NCI-H1930 (cell line): ENCODE data around the gene RNF4.
"Not testable (repeated sequence)": the region's sequence is repeated elsewhere in the genome, so short reads cannot be mapped to it uniquely, and the experiment has no call there.

ENCODE experiments used
- DNase-seq, 2 experiments: peaks; one replicate each; lab custom pipeline; 2025; lab: John Stamatoyannopoulos, UW

Gene RNF4

DNA sequence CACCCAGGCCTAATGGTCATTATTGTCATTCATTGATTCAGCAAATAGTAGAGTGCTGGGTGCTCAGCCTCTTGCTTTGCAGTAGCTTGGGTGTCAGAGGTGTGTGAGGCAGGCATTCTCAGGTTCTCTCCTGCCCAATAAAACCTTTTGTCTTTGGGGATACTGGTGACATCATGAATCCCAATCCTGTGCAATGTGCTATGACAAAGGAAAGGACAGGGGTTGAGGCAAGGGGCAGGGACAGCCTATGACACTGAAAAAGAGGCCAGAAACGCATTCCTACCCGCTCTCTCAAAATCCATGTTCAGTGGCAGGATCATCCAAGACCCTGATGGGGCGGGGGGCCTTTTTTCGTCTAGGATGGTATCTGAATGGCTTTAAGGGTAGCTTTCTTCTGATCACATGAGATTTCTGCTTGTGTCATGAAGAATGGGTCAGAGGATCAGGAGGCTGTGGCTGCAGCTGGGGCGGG lies 66.0 kb downstream of the RNF4 start:
- DNase-seq = no peak

GRCh38 chr4:2535376-2536192 lies 66.7 kb downstream of the RNF4 start:
- peak; percentile 45 to 57 for DNase-seq

GRCh38 chr4:2536193-2537010 lies 67.5 kb downstream of the RNF4 start, which contains the start of gene FAM193A:
FAM193A (plus strand) TSS chr4:2536647; CDS start chr4:2536916, 269 bp downstream.
- peak; percentile 98 to 99 for DNase-seq

GRCh38 chr4:2537011-2537830 lies 68.3 kb downstream of the RNF4 start:
- peak in 1 of 2 experiments; percentile 53 for DNase-seq

GRCh38 chr4:2543580-2544191 lies 74.8 kb downstream of the RNF4 start:
- not testable (repeated sequence) for DNase-seq

DNA sequence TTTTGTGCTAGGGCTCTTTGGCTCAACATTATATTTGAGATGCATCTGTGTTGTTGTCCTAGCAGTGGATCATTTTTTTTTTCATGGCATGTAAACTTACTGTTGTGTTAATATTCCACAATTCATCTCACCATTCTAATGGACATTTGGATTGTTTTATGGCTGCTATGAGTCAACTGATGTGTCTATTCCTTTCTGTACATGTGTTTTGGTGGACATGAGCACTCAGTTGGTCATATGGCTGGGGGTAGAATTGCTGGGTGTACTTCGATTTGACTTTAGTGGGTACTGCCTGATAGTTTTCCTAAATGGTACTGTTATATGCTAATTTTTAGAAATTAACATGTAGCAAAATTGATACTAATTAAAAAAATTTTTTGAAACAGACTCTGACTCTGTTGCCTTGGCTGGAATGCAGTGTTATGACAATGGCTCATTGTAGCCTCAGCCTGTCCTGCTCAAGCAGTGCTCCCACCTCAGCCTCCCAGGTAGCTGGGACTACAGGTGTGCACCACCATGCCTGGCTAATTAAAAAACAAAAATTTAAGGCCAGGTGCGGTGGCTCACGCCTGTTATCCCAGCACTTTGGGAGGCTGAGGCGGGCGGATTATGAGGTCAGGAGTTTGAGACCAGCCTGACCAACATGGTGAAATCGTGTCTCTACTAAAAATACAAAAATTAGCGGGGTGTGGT lies 76.6 kb downstream of the RNF4 start:
- DNase-seq = no peak

- no peak for DNase-seq
Observed at GRCh38 chr4:2546286-2546823, 77.4 kb downstream of the RNF4 start.

DNA sequence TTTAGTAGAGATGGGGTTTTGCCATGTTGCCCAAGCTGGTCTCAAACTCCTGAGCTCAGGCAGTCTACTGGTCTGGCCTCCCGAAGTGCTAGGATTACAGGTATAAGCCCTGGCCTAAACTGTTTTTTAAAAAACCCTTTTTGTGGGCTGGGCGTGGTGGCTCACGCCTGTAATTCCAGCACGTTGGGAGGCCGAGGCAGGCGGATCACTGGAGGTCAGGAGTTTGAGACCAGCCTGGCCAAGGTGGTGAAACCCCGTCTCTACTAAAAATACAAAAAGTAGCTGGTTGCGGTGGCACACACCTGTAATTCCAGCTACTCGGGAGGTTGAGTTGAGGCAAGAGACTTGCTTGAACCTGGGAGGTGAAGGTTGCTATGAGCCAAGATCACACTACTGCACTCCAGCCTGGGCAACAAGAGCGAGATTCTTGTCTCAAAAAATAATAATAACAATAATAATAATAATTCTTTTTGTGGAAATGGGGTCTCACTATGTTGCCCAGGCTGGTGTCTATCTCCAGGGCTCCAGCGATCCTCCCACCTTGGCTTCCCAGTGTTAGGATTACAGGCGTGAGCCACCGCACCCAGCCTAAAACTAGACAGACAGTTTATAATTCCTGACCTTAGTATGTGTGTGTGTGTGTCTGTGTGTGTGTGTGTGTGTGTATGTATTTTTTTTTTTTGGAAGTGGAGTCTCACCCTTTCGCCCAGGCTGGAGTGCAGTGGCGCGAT lies 78.2 kb downstream of the RNF4 start:
- not testable (repeated sequence) for DNase-seq

- DNase-seq = no peak
Observed at GRCh38 chr4:2551118-2551517, 82.2 kb downstream of the RNF4 start.

GRCh38 chr4:2552806-2553205 lies 83.9 kb downstream of the RNF4 start:
- no peak for DNase-seq

DNA sequence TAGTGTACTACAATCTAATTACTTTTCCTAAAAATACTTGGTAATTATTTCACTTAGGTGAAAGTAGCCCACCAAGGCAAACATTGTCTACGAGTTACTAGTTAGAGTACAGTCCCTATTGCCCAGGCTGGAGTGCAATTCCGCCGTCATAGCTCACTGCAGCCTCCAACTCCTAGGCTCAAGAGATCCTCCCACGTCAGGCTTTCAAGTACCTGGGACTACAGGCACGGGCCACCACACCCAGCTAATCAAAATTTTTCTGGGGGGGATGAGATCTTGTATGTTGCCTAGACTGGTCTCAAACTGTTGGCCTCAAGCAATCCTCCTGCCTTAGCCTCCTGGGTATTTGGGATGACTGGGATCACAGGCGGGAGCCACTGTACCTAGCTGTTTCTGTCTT lies 89.4 kb downstream of the RNF4 start:
- no peak for DNase-seq

- no peak for DNase-seq
Observed at GRCh38 chr4:2560167-2560566, 91.3 kb downstream of the RNF4 start.
